CD14-positive monocyte (primary cell): ENCODE results near the gene LIM2. TPM values are rescaled to one million over a fixed set of nuclear protein-coding genes. Genes with fewer than 3 reads are reported as not detected.
A peak's percentile ranks its signal among the peaks of the same experiment; 100 is the strongest.
"Not testable (repeated sequence)": the region's sequence is repeated elsewhere in the genome, so short reads cannot be mapped to it uniquely, and the experiment has no call there.

Experiments used
- DNase-seq, 3 donors: peaks; one replicate each; pipeline ENCODE4 v3.0.0-alpha.2; 2011 to 2022
- H2AFZ ChIP-seq: 2 replicates; pipeline ENCODE4 v1.6.0; 2012; ENCODE audit warnings: mild to moderate bottlenecking, low read depth, low read length, inconsistent platforms; ENCODE audit not compliant: insufficient read depth, poor library complexity, severe bottlenecking
- H3K27ac ChIP-seq, 2 donors: 1 replicate in 1 of 2; 2 replicates in 1 of 2; pipeline ENCODE4 v1.5.1; 2012 to 2013; ENCODE audit warnings: low read length in 2 of 2, control low read depth in 1 of 2, inconsistent platforms in 1 of 2, low read depth in 1 of 2, mild to moderate bottlenecking in 1 of 2
- H3K27me3 ChIP-seq, 2 donors: one replicate each; pipeline versions ENCODE4 v1.6.0 to v1.6.1; 2011 to 2013; ENCODE audit warnings: low read length in 2 of 2; ENCODE audit not compliant: control insufficient read depth in 2 of 2, insufficient read depth in 2 of 2
- H3K36me3 ChIP-seq, 2 donors: replicated peaks in 1 of 2; 1 replicate in 1 of 2; 2 replicates in 1 of 2; pipeline versions ENCODE4 v1.5.1 to v1.6.1; 2012 to 2013; ENCODE audit warnings: low read length in 2 of 2, control low read depth in 1 of 2, inconsistent platforms in 1 of 2, mild to moderate bottlenecking in 1 of 2; ENCODE audit not compliant: insufficient read depth in 2 of 2, control insufficient read depth in 1 of 2
- H3K4me1 ChIP-seq, 2 donors: 1 replicate in 1 of 2; 2 replicates in 1 of 2; pipeline versions ENCODE4 v1.5.1 to v1.6.1; 2012 to 2013; ENCODE audit warnings: low read length in 2 of 2, control low read depth in 1 of 2, inconsistent platforms in 1 of 2, mild to moderate bottlenecking in 1 of 2, moderate library complexity in 1 of 2; ENCODE audit not compliant: insufficient read depth in 2 of 2, control insufficient read depth in 1 of 2
- H3K4me2 ChIP-seq: replicated peaks from 2 replicates; pipeline ENCODE3; 2012; ENCODE audit warnings: low read length, moderate library complexity, mild to moderate bottlenecking; ENCODE audit not compliant: poor library complexity, severe bottlenecking; ENCODE audit errors: extremely low read depth
- H3K4me3 ChIP-seq, 3 experiments: fragments of 200-600 bp in 1 of 3; sonication (generic) in 1 of 3; replicated peaks in 1 of 3; 1 replicate in 2 of 3; 2 replicates in 1 of 3; pipeline ENCODE4 v1.5.1; 2011 to 2013; ENCODE audit warnings: low read length in 3 of 3, mild to moderate bottlenecking in 3 of 3, control low read depth in 2 of 3, low read depth in 2 of 3, inconsistent platforms in 1 of 3, moderate library complexity in 1 of 3
- H3K79me2 ChIP-seq: 2 replicates; pipeline ENCODE4 v1.6.0; 2012; ENCODE audit warnings: mild to moderate bottlenecking, control low read depth, inconsistent platforms, low read length, moderate library complexity; ENCODE audit not compliant: insufficient read depth
- H3K9ac ChIP-seq: 2 replicates; pipeline ENCODE4 v1.6.0; 2017; ENCODE audit warnings: low read length, mild to moderate bottlenecking; ENCODE audit not compliant: insufficient read depth, poor library complexity, severe bottlenecking
- H3K9me3 ChIP-seq, 2 donors: replicated peaks in 1 of 2; 1 replicate in 1 of 2; 2 replicates in 1 of 2; pipeline versions ENCODE4 v1.5.1 to v1.6.1; 2012 to 2013; ENCODE audit warnings: low read length in 2 of 2, control low read depth in 1 of 2; ENCODE audit not compliant: control insufficient read depth in 1 of 2, insufficient read depth in 1 of 2
- H4K20me1 ChIP-seq: 2 replicates; pipeline ENCODE4 v1.6.0; 2012; ENCODE audit warnings: mild to moderate bottlenecking, low read length, control low read depth, moderate library complexity; ENCODE audit not compliant: insufficient read depth
- H3K27ac Mint-ChIP-seq, 7 donors: one replicate each; pipeline ENCODE4 v1.8.0; 2020; ENCODE audit warnings: mild to moderate bottlenecking in 7 of 7, mixed read lengths in 7 of 7, moderate library complexity in 6 of 7, inconsistent platforms in 2 of 7
- H3K27me3 Mint-ChIP-seq, 3 donors: one replicate each; pipeline ENCODE4 v1.8.0; 2021 to 2022; ENCODE audit warnings: low read depth in 3 of 3, mild to moderate bottlenecking in 3 of 3, mixed read lengths in 3 of 3, moderate library complexity in 3 of 3, inconsistent platforms in 1 of 3
- H3K36me3 Mint-ChIP-seq, 2 donors: one replicate each; pipeline ENCODE4 v1.8.0; 2020; ENCODE audit warnings: mixed read lengths in 2 of 2, inconsistent platforms in 1 of 2, mild to moderate bottlenecking in 1 of 2
- H3K4me1 Mint-ChIP-seq: one replicate; pipeline ENCODE4 v1.8.0; 2020; ENCODE audit warnings: mild to moderate bottlenecking, mixed read lengths
- H3K4me3 Mint-ChIP-seq, 2 donors: one replicate each; pipeline ENCODE4 v1.8.0; 2020; ENCODE audit warnings: mild to moderate bottlenecking in 2 of 2, mixed read lengths in 2 of 2, moderate library complexity in 1 of 2
- H3K9me3 Mint-ChIP-seq, 7 donors: one replicate each; pipeline ENCODE4 v1.8.0; 2020 to 2022; ENCODE audit warnings: mixed read lengths in 7 of 7, mild to moderate bottlenecking in 6 of 7, moderate library complexity in 6 of 7, inconsistent platforms in 2 of 7
- WGBS: methylation state at CpG from one replicate; pipeline ENCODE4 v1.1.5; 2013; ENCODE audit warnings: missing lambda C conversion rate; ENCODE audit not compliant: insufficient coverage; 5-methylcytosine and 5-hydroxymethylcytosine counted together
- intact Hi-C, 2 donors: fragments of 100-400 bp; cut with micrococcal nuclease; formaldehyde crosslinking; loops; one replicate each; pipeline versions ENCODE4 v1.15.0 to v1.15.1; 2023
- polyA plus RNA-seq, 3 donors: library from polyadenylated mRNA; depleted of rRNA in 1 of 3; unstranded in 2 of 3; stranded (reverse) in 1 of 3; fragments of 300-500 nt in 2 of 3; fragments of >200 nt in 1 of 3; fragmentation: Illumina TruSeq in 2 of 3; gene quantifications; 1 replicate in 2 of 3; 2 replicates in 1 of 3; pipeline ENCODE4 v1.2.3, GENCODE V29; 2012 to 2021
- TF ChIP-seq, protein P1 (sequence below): fragments of 200-600 bp; IDR thresholded peaks from one replicate; pipeline ENCODE4 v1.8.0; 2022; ENCODE audit warnings: antibody characterized with exemption, mild to moderate bottlenecking

Gene LIM2
- polyA plus RNA-seq, 3 donors, result not detected

GRCh38 chr19:51407511-51408131 is 19.8 kb upstream of the LIM2 start:
- Histone ChIP-seq H4K20me1 (no peaks in the 10 kb centered on the region), H3K36me3 (peaks cover 3 to 10% of the 10 kb centered on the region in 2 donors), H3K9ac (peak overlapping the region; percentile 48), H3K4me3 (peak overlapping the region in 1 of 3 experiments; percentile 51), H3K9me3 (peaks cover 2 to 11% of the 10 kb centered on the region in 2 donors), H3K4me1 (peaks cover 48 to 50% of the 10 kb centered on the region in 2 donors), H3K4me2 (peak overlapping the region; percentile 47), H2AFZ (no peak overlapping the region), H3K79me2 (no peaks in the 10 kb centered on the region), H3K27ac (peak overlapping the region; percentile 85 to 92), H3K27me3 (no peaks in the 10 kb centered on the region)
- 47% methylated on average over 5 of the region's 6 CpGs for WGBS
- DNase-seq, result peak; percentile 88 to 98 (median 92)
- peaks cover 6 to 18% (median 12%) of the 10 kb centered on the region in 7 donors for H3K9me3 Mint-ChIP-seq
- peak overlapping the region; percentile 88 to 98 (median 95) for H3K27ac Mint-ChIP-seq
- peaks cover 45% of the 10 kb centered on the region for H3K4me1 Mint-ChIP-seq
- TF ChIP-seq, protein P1, sequence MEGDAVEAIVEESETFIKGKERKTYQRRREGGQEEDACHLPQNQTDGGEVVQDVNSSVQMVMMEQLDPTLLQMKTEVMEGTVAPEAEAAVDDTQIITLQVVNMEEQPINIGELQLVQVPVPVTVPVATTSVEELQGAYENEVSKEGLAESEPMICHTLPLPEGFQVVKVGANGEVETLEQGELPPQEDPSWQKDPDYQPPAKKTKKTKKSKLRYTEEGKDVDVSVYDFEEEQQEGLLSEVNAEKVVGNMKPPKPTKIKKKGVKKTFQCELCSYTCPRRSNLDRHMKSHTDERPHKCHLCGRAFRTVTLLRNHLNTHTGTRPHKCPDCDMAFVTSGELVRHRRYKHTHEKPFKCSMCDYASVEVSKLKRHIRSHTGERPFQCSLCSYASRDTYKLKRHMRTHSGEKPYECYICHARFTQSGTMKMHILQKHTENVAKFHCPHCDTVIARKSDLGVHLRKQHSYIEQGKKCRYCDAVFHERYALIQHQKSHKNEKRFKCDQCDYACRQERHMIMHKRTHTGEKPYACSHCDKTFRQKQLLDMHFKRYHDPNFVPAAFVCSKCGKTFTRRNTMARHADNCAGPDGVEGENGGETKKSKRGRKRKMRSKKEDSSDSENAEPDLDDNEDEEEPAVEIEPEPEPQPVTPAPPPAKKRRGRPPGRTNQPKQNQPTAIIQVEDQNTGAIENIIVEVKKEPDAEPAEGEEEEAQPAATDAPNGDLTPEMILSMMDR, result peak; percentile 32
- intact Hi-C loops, result no loop called here
- peak overlapping the region in 1 of 2 donors; percentile 26 for H3K4me3 Mint-ChIP-seq
- H3K27me3 Mint-ChIP-seq, result peaks cover 0 to 2% (median 0%) of the 10 kb centered on the region in 3 donors
- peaks cover 16 to 31% of the 10 kb centered on the region in 2 donors for H3K36me3 Mint-ChIP-seq

GRCh38 chr19:51402117-51402516 is 14.3 kb upstream of the LIM2 start:
- no peak overlapping the region for H3K27ac Mint-ChIP-seq
- Histone ChIP-seq H4K20me1 (no peaks in the 10 kb centered on the region), H3K27me3 (no peaks in the 10 kb centered on the region), H3K9me3 (peaks cover 16 to 26% of the 10 kb centered on the region in 2 donors), H3K36me3 (no peaks in the 10 kb centered on the region), H3K4me1 (peaks cover 22 to 23% of the 10 kb centered on the region in 2 donors), H3K4me2 (no peak overlapping the region), H3K79me2 (peaks cover 3% of the 10 kb centered on the region), H3K9ac (no peak overlapping the region), H2AFZ (no peak overlapping the region), H3K4me3 (no peak overlapping the region), H3K27ac (no peak overlapping the region)
- peaks cover 19 to 29% (median 25%) of the 10 kb centered on the region in 7 donors for H3K9me3 Mint-ChIP-seq
- TF ChIP-seq, protein P1, result no peak
- no peak overlapping the region for H3K4me3 Mint-ChIP-seq
- H3K36me3 Mint-ChIP-seq, result peaks cover 5 to 18% of the 10 kb centered on the region in 2 donors
- H3K4me1 Mint-ChIP-seq, result peaks cover 22% of the 10 kb centered on the region
- H3K27me3 Mint-ChIP-seq, result peaks cover 0 to 2% (median 0%) of the 10 kb centered on the region in 3 donors
- DNase-seq, result no peak
- 98% methylated on average over 9 of the region's 9 CpGs for WGBS
- intact Hi-C loops, result no loop called here

- not testable (repeated sequence) for H3K27ac Mint-ChIP-seq, H3K4me3 ChIP-seq, H4K20me1 ChIP-seq, H3K4me2 ChIP-seq, H3K79me2 ChIP-seq, H3K27me3 ChIP-seq, H3K4me3 Mint-ChIP-seq, H3K27me3 Mint-ChIP-seq, H3K9ac ChIP-seq, H3K36me3 ChIP-seq, H3K27ac ChIP-seq, H2AFZ ChIP-seq, DNase-seq
- 78% methylated on average over 5 of the region's 7 CpGs for WGBS
- peaks cover 22% of the 10 kb centered on the region for H3K4me1 Mint-ChIP-seq
- peaks cover 5 to 18% of the 10 kb centered on the region in 2 donors for H3K36me3 Mint-ChIP-seq
- Histone ChIP-seq H3K4me1 (peaks cover 18 to 22% of the 10 kb centered on the region in 2 donors), H3K9me3 (peaks cover 16 to 26% of the 10 kb centered on the region in 2 donors)
- H3K9me3 Mint-ChIP-seq, result peaks cover 19 to 27% (median 24%) of the 10 kb centered on the region in 7 donors
- intact Hi-C loops, result loop anchor here (2.0 to 10.0 kb wide), 4 partner anchors 37 to 265 kb away; partner anchors contain the start of gene SIGLEC12 (in 1 of the 2)
These were observed 12.2 kb upstream of the LIM2 start for GRCh38 chr19:51399936-51400335.
